ENCODE data around the gene CDH23. TPM values are rescaled to one million over a fixed set of nuclear protein-coding genes. Genes with fewer than 3 reads are reported as not detected.

Gene CDH23
- total and polyA plus RNA-seq, 2 donors (not counting 1 experiment from before 2014, with no cell fraction given), result 0.01 to 0.17 TPM

DNA sequence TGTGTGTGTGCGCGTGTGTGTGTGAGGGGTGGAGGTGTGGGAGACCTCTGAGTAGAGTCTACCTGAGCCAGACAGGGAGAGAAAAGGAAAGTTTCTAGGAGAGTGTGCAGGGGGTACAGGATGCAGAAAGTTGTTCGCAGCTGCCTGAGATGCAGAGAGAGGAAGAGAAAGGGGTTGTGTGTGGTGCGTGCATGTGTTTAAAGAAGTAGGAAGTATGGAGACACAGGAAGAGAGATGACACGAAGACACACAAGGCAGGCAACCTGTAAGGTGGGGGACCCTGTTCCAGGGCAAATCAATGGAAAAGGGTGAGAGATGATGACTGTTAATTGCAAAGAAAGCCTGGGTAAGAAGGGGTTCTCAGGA, 270.6 kb downstream of the CDH23 start:
- H3K9ac ChIP-seq (ENCODE audit: insufficient read depth, low read length), result no peak overlapping the region
- no peaks in the 10 kb centered on the region for H3K9me3 ChIP-seq (ENCODE audit: control insufficient read depth, insufficient read depth, low read depth, low read length)
- TF ChIP-seq CTCF (conservative IDR thresholded peaks at IDR 0.05 in 1 of 2, IDR thresholded peaks at IDR 0.05 in 1 of 2; ENCODE audit: low read depth in 1 of 2, low read length in 2 of 2) (no peak), EZH2 (IDR thresholded peaks at IDR 0.05; ENCODE audit: low read length, missing control alignments) (no peak)
- no peaks in the 10 kb centered on the region for H3K79me2 ChIP-seq (ENCODE audit: control insufficient read depth, insufficient read depth, low read length)
- H3K27ac ChIP-seq (ENCODE audit: insufficient read depth, low read length), result no peak overlapping the region
- H2AFZ ChIP-seq (ENCODE audit: low read length), result no peak overlapping the region
- no peaks in the 10 kb centered on the region for H3K4me1 ChIP-seq (ENCODE audit: control insufficient read depth, extremely low read depth, insufficient read depth, low read length)
- DNase-seq (ENCODE audit: low read depth in 2 of 2), result no peak
- H4K20me1 ChIP-seq (ENCODE audit: control insufficient read depth, extremely low read depth, insufficient read depth, low read length), result no peaks in the 10 kb centered on the region
- H3K4me3 ChIP-seq (replicated peaks in 1 of 4; ENCODE audit: control extremely low read depth in 1 of 4, insufficient read depth in 1 of 4, low read depth in 3 of 4, low read length in 4 of 4), result no peak overlapping the region
- H3K36me3 ChIP-seq (ENCODE audit: control insufficient read depth, insufficient read depth, low read length), result no peaks in the 10 kb centered on the region
- H3K4me2 ChIP-seq (ENCODE audit: extremely low read depth, insufficient read depth, low read length), result no peak overlapping the region
- H3K27me3 ChIP-seq (ENCODE audit: control insufficient read depth, insufficient read depth, low read length), result no peaks in the 10 kb centered on the region

- H3K4me2 ChIP-seq (ENCODE audit: extremely low read depth, insufficient read depth, low read length), result no peak overlapping the region
- no peaks in the 10 kb centered on the region for H3K27me3 ChIP-seq (ENCODE audit: control insufficient read depth, insufficient read depth, low read length)
- H3K4me1 ChIP-seq (ENCODE audit: control insufficient read depth, extremely low read depth, insufficient read depth, low read length), result no peaks in the 10 kb centered on the region
- TF ChIP-seq EZH2 (IDR thresholded peaks at IDR 0.05; ENCODE audit: low read length, missing control alignments), result no peak
- no peak overlapping the region for H3K27ac ChIP-seq (ENCODE audit: insufficient read depth, low read length)
- no peaks in the 10 kb centered on the region for H3K9me3 ChIP-seq (ENCODE audit: control insufficient read depth, insufficient read depth, low read depth, low read length)
- DNase-seq (ENCODE audit: low read depth in 2 of 2), result no peak
- no peak overlapping the region for H2AFZ ChIP-seq (ENCODE audit: low read length)
- no peak overlapping the region for H3K4me3 ChIP-seq (replicated peaks in 1 of 4; ENCODE audit: control extremely low read depth in 1 of 4, insufficient read depth in 1 of 4, low read depth in 3 of 4, low read length in 4 of 4)
- H3K79me2 ChIP-seq (ENCODE audit: control insufficient read depth, insufficient read depth, low read length), result no peaks in the 10 kb centered on the region
- no peaks in the 10 kb centered on the region for H3K36me3 ChIP-seq (ENCODE audit: control insufficient read depth, insufficient read depth, low read length)
- no peaks in the 10 kb centered on the region for H4K20me1 ChIP-seq (ENCODE audit: control insufficient read depth, extremely low read depth, insufficient read depth, low read length)
- no peak overlapping the region for H3K9ac ChIP-seq (ENCODE audit: insufficient read depth, low read length)
Measured at GRCh38 chr10:71671994-71672946, 275.6 kb downstream of the CDH23 start.

GRCh38 chr10:71675295-71675970, 278.7 kb downstream of the CDH23 start:
- Histone ChIP-seq H3K9me3 (ENCODE audit: control insufficient read depth, insufficient read depth, low read depth, low read length) (no peaks in the 10 kb centered on the region), H4K20me1 (ENCODE audit: control insufficient read depth, extremely low read depth, insufficient read depth, low read length) (no peaks in the 10 kb centered on the region), H2AFZ (ENCODE audit: low read length) (no peak overlapping the region), H3K27me3 (ENCODE audit: control insufficient read depth, insufficient read depth, low read length) (peaks cover 5% of the 10 kb centered on the region), H3K36me3 (ENCODE audit: control insufficient read depth, insufficient read depth, low read length) (no peaks in the 10 kb centered on the region), H3K27ac (ENCODE audit: insufficient read depth, low read length) (no peak overlapping the region), H3K4me3 (replicated peaks in 1 of 4; ENCODE audit: control extremely low read depth in 1 of 4, insufficient read depth in 1 of 4, low read depth in 3 of 4, low read length in 4 of 4) (no peak overlapping the region), H3K9ac (ENCODE audit: insufficient read depth, low read length) (no peak overlapping the region), H3K4me1 (ENCODE audit: control insufficient read depth, extremely low read depth, insufficient read depth, low read length) (no peaks in the 10 kb centered on the region), H3K4me2 (ENCODE audit: extremely low read depth, insufficient read depth, low read length) (no peak overlapping the region), H3K79me2 (ENCODE audit: control insufficient read depth, insufficient read depth, low read length) (no peaks in the 10 kb centered on the region)
- TF ChIP-seq EZH2 (IDR thresholded peaks at IDR 0.05; ENCODE audit: low read length, missing control alignments), result no peak
- TF ChIP-seq CTCF (conservative IDR thresholded peaks at IDR 0.05 in 1 of 2, IDR thresholded peaks at IDR 0.05 in 1 of 2; ENCODE audit: low read depth in 1 of 2, low read length in 2 of 2), result no peak
- DNase-seq (ENCODE audit: low read depth in 2 of 2), result no peak

All from fibroblast of lung (primary cell).